ENCODE measurements around the gene ACTN1. TPM values are rescaled to one million over a fixed set of nuclear protein-coding genes. Genes with fewer than 3 reads are reported as not detected.

ACTN1 gene
- total and polyA plus RNA-seq, 2 of the 8 experiments (the other 6 are each of a cell fraction or from before 2014, with no cell fraction given) = 236 to 262 TPM

DNA sequence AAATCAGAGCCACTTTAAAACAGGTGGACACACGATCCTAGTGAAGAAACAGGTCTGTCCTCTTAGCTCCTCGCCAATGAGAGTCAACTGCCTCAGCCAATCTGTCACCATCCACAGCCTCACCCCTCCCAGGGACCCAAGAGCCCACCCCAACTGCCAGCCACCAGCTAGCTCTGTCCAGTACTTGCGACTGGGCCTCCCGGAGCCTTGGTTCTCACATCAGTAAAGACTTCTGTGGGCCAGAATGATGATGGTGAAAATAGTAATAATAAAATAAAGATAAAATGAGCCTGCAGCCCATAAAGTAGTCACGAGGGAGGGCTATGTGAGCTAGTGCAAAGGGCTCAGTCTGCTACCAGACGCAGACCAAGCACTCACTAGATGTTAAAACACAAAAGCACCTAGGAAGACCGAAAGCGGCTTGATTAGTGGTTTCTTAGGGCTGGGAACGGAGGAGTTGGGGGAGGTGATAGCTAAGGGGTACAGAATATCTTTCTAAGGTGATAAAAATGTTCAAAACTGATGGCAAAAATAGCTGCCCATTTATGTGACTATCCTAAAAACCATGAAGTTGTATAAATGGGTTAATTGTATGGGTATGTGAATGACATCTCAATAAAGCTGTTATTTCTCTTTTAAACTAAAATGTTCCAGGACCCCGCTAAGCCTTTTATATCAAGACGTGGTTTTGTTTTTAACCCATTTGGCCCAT is 39.8 kb downstream of the ACTN1 start:
- FAIRE-seq (no peak), DNase-seq (ENCODE audit: low read depth in 1 of 2, low spot score in 2 of 2) (no peak)
- H3K79me1 ChIP-seq (ENCODE audit: low read depth, low read length) = peaks cover 34% of the 10 kb centered on the region
- POLR2A ChIA-PET (ENCODE audit: partially characterized antibody) = interaction anchor here (0.9 to 2.7 kb wide), 9 partner anchors 8 to 112 kb away, joined by 3 to 8 read pairs (median 5); no protein-coding TSS in a partner anchor
- no peaks in the 10 kb centered on the region for H3K9me3 ChIP-seq (ENCODE audit: insufficient read depth in 2 of 2, low read depth in 1 of 2, low read length in 1 of 2)
- no peak overlapping the region for H3K27ac ChIP-seq (ENCODE audit: low read depth, low read length)
- H2AK5ac ChIP-seq (ENCODE audit: low read depth, low read length) = no peak overlapping the region
- H3K18ac ChIP-seq (ENCODE audit: extremely low read depth, low read length) = no peak overlapping the region
- no peak overlapping the region for H4K91ac ChIP-seq (replicated peaks; ENCODE audit: insufficient read length, low read length)
- no peak overlapping the region for H2BK15ac ChIP-seq (ENCODE audit: low read length)
- H2BK120ac ChIP-seq (replicated peaks; ENCODE audit: low read depth, low read length) = no peak overlapping the region
- H2BK5ac ChIP-seq (ENCODE audit: low read depth, low read length) = no peak overlapping the region; the same call in 1 of the 2 replicates
- H2AFZ ChIP-seq (ENCODE audit: low read length) = no peak overlapping the region
- no peak overlapping the region for H3K23ac ChIP-seq (ENCODE audit: insufficient read length)
- H3K56ac ChIP-seq (replicated peaks; ENCODE audit: insufficient read length, low read depth, low read length) = no peak overlapping the region
- no peak overlapping the region for H3K4me3 ChIP-seq (ENCODE audit: extremely low read depth in 1 of 4, insufficient read depth in 2 of 4, low read depth in 3 of 4, low read length in 4 of 4)
- no peak overlapping the region for H4K8ac ChIP-seq (ENCODE audit: extremely low read depth, insufficient read depth, low read length)
- no peak overlapping the region for H4K5ac ChIP-seq (ENCODE audit: insufficient read length, low read depth, low read length)
- no peak overlapping the region for H3K4ac ChIP-seq (replicated peaks; ENCODE audit: insufficient read length, low read depth, low read length)
- H3K9ac ChIP-seq (replicated peaks in 1 of 4; ENCODE audit: extremely low read depth in 1 of 4, low read depth in 3 of 4, low read length in 3 of 4) = no peak overlapping the region; a peak in 1 of 7 replicates
- 89% methylated on average over 11 of the region's 11 CpGs; no CpG with 5 or more reads in 1 of the 2 experiments for WGBS, 2 experiments (ENCODE audit: extremely low coverage in 1 of 2, insufficient coverage in 1 of 2, insufficient read length in 1 of 2, insufficient replicate concordance in 2 of 2, low coverage in 1 of 2, low lambda C conversion rate in 2 of 2, missing lambda C conversion rate in 1 of 2)
- H3K79me2 ChIP-seq (ENCODE audit: control insufficient read depth in 1 of 2, insufficient read depth in 2 of 2, low read length in 2 of 2) = peaks cover 3 to 98% of the 10 kb centered on the region in 2 experiments; a peak in 3 of 4 replicates
- CTCF ChIA-PET (ENCODE audit: partially characterized antibody) = interaction anchor here (0.9 to 22.6 kb wide), 17 partner anchors 13 to 168 kb away, joined by 3 to 291 read pairs (median 4); partner anchors contain the start of gene ACTN1
- no peaks in the 10 kb centered on the region for H3K23me2 ChIP-seq (ENCODE audit: low read depth, low read length)
- H2BK20ac ChIP-seq (ENCODE audit: low read length) = no peak overlapping the region
- H2BK12ac ChIP-seq (ENCODE audit: low read depth, low read length) = no peak overlapping the region
- no peak overlapping the region for H3K14ac ChIP-seq (ENCODE audit: insufficient read length)
- peaks cover 2 to 41% (median 24%) of the 10 kb centered on the region in 4 experiments for H3K4me1 ChIP-seq (replicated peaks in 1 of 4; ENCODE audit: control insufficient read depth in 3 of 4, insufficient read depth in 4 of 4, low read length in 3 of 4)
- H3K4me2 ChIP-seq (ENCODE audit: insufficient read depth in 1 of 2, low read depth in 2 of 2, low read length in 2 of 2) = no peak overlapping the region; a peak in 1 of 4 replicates
- 0 out of 8 replicates have a peak, but pooled peaks cover 0 to 3% (median 0%) of the 10 kb centered on the region in 4 experiments for H3K36me3 ChIP-seq (ENCODE audit: control insufficient read depth in 2 of 4, insufficient read depth in 4 of 4, low read length in 3 of 4)
- no peaks in the 10 kb centered on the region for H3K27me3 ChIP-seq (replicated peaks in 1 of 4; ENCODE audit: control insufficient read depth in 3 of 4, extremely low read depth in 1 of 4, insufficient read depth in 3 of 4, low read length in 3 of 4)
- peaks cover 17 to 41% of the 10 kb centered on the region in 2 experiments for H4K20me1 ChIP-seq (replicated peaks in 1 of 2; ENCODE audit: control insufficient read depth in 1 of 2, insufficient read depth in 2 of 2, low read length in 2 of 2)
- TF ChIP-seq SP4 (IDR thresholded peaks at IDR 0.05; ENCODE audit: low read length) (no peak), BRCA1 (IDR thresholded peaks at IDR 0.05; ENCODE audit: low read depth, low read length) (no peak), PHF8 (conservative IDR thresholded peaks at IDR 0.05; ENCODE audit: low read depth, low read length) (no peak), SP2 (IDR thresholded peaks at IDR 0.05; ENCODE audit: low read length) (no peak), JUN (IDR thresholded peaks at IDR 0.05; ENCODE audit: low read depth, low read length) (no peak), TAF1 (IDR thresholded peaks at IDR 0.05; ENCODE audit: low read depth, low read length) (no peak), NANOG (IDR thresholded peaks at IDR 0.05; ENCODE audit: insufficient read depth, low read depth, low read length, poor library complexity, severe bottlenecking) (no peak), CHD1 (IDR thresholded peaks at IDR 0.05; ENCODE audit: low read depth, low read length) (no peak), RFX5 (IDR thresholded peaks at IDR 0.05; ENCODE audit: borderline replicate concordance, low read depth, low read length) (no peak), BCL11A (IDR thresholded peaks at IDR 0.05; ENCODE audit: low read depth in 2 of 2, low read length in 2 of 2) (no peak), POLR2A (IDR thresholded peaks at IDR 0.05; ENCODE audit: control extremely low read depth in 1 of 2, low read depth in 2 of 2, low read length in 2 of 2) (no peak), GTF2F1 (IDR thresholded peaks at IDR 0.05; ENCODE audit: borderline replicate concordance, low read depth, low read length) (no peak), RAD21 (IDR thresholded peaks at IDR 0.05 in 1 of 2, conservative IDR thresholded peaks at IDR 0.05 in 1 of 2; ENCODE audit: low read depth in 2 of 2, low read length in 2 of 2) (no peak)

All from H1 (cell line).